ENCODE measurements around the gene DRAP1. TPM values are rescaled to one million over a fixed set of nuclear protein-coding genes. Genes with fewer than 3 reads are reported as not detected.

Gene DRAP1
- total RNA-seq, 2 donors from 2014 or later = 101 to 127 TPM

GRCh38 chr11:65907878-65908277 is 11.3 kb upstream of the DRAP1 start:
- DNase-seq (ENCODE audit: low spot score) = no peak
- no peak overlapping the region for H3K4me3 ChIP-seq
- H3K9me3 ChIP-seq = no peaks in the 10 kb centered on the region
- H3K4me1 ChIP-seq (replicated peaks) = no peaks in the 10 kb centered on the region
- H3K27me3 ChIP-seq (replicated peaks; ENCODE audit: insufficient read depth) = no peaks in the 10 kb centered on the region
- intact Hi-C loops (cut with DNase I) = no loop called here
- WGBS = 57% methylated on average over 6 of the region's 6 CpGs
- no peak for TF ChIP-seq POLR2A (IDR thresholded peaks at IDR 0.05)
- no peak for TF ChIP-seq CTCF (IDR thresholded peaks at IDR 0.05)
- no peak for TF ChIP-seq POLR2AphosphoS5 (IDR thresholded peaks at IDR 0.05)
- no peak overlapping the region for H3K27ac ChIP-seq
- no peaks in the 10 kb centered on the region for H3K36me3 ChIP-seq

- Histone ChIP-seq H3K27me3 (replicated peaks; ENCODE audit: insufficient read depth) (no peaks in the 10 kb centered on the region), H3K27ac (no peak overlapping the region), H3K4me3 (no peak overlapping the region), H3K4me1 (replicated peaks) (peaks cover 6% of the 10 kb centered on the region), H3K9me3 (no peaks in the 10 kb centered on the region), H3K36me3 (no peaks in the 10 kb centered on the region)
- no peak for DNase-seq (ENCODE audit: low spot score)
- intact Hi-C loops (cut with DNase I) = loop anchor here (10.0 kb wide), 1 partner anchor 353 kb away; the partner anchor contains the start of gene RAB1B
- TF ChIP-seq POLR2A (IDR thresholded peaks at IDR 0.05) (no peak), POLR2AphosphoS5 (IDR thresholded peaks at IDR 0.05) (no peak), CTCF (IDR thresholded peaks at IDR 0.05) (peak in 1 of 4 experiments; percentile 21)
- WGBS = 18% methylated on average over 14 of the region's 14 CpGs
Measured at GRCh38 chr11:65911682-65912568, 7.3 kb upstream of the DRAP1 start.

GRCh38 chr11:65912845-65913244 is 6.4 kb upstream of the DRAP1 start:
- WGBS = 43% methylated on average over 4 of the region's 4 CpGs
- Histone ChIP-seq H3K9me3 (no peaks in the 10 kb centered on the region), H3K27me3 (replicated peaks; ENCODE audit: insufficient read depth) (no peaks in the 10 kb centered on the region), H3K4me1 (replicated peaks) (peaks cover 15% of the 10 kb centered on the region), H3K36me3 (no peaks in the 10 kb centered on the region), H3K4me3 (no peak overlapping the region), H3K27ac (no peak overlapping the region)
- no peak for DNase-seq (ENCODE audit: low spot score)
- no peak for TF ChIP-seq POLR2A (IDR thresholded peaks at IDR 0.05)
- TF ChIP-seq CTCF (IDR thresholded peaks at IDR 0.05) = no peak
- TF ChIP-seq POLR2AphosphoS5 (IDR thresholded peaks at IDR 0.05) = no peak
- intact Hi-C loops (cut with DNase I) = loop anchor here (10.0 kb wide), 1 partner anchor 352 kb away; the partner anchor contains the start of gene RAB1B

GRCh38 chr11:65915101-65915820 is 4.0 kb upstream of the DRAP1 start:
- intact Hi-C loops (cut with DNase I) = loop anchor here (5.0 to 10.0 kb wide), 2 partner anchors 47 to 350 kb away; partner anchors contain the start of genes RAB1B and SART1
- Histone ChIP-seq H3K4me3 (no peak overlapping the region), H3K9me3 (no peaks in the 10 kb centered on the region), H3K4me1 (replicated peaks) (peaks cover 18% of the 10 kb centered on the region), H3K27me3 (replicated peaks; ENCODE audit: insufficient read depth) (no peaks in the 10 kb centered on the region), H3K36me3 (no peaks in the 10 kb centered on the region), H3K27ac (peak overlapping the region; percentile 51 to 75)
- 52% methylated on average over 10 of the region's 10 CpGs for WGBS
- no peak for DNase-seq (ENCODE audit: low spot score)
- TF ChIP-seq POLR2AphosphoS5 (IDR thresholded peaks at IDR 0.05) (no peak), POLR2A (IDR thresholded peaks at IDR 0.05) (no peak), CTCF (IDR thresholded peaks at IDR 0.05) (no peak)
